ENCODE results near the gene NEDD4L.

- TF ChIP-seq JUND (IDR thresholded peaks at IDR 0.05; ENCODE audit: low read depth, low read length): no peak
- no peak for TF ChIP-seq SIN3A (IDR thresholded peaks at IDR 0.05; ENCODE audit: low read depth, low read length)
- TF ChIP-seq SIX5 (IDR thresholded peaks at IDR 0.05; ENCODE audit: low read depth, low read length, severe bottlenecking): no peak
- no peak for TF ChIP-seq TAF1 (IDR thresholded peaks at IDR 0.05; ENCODE audit: borderline replicate concordance, low read depth, low read length)
These were observed 223.5 kb downstream of the NEDD4L start for GRCh38 chr18:58267493-58267892.
